Memory B cell (primary cell): ENCODE measurements around the gene CD84.
"Not testable (repeated sequence)": the region's sequence is repeated elsewhere in the genome, so short reads cannot be mapped to it uniquely, and the experiment has no call there.

Experiments
- ATAC-seq: fragments of 150-1000 bp; cut with Tn5 transposase; 2 replicates; pipeline ENCODE4 v1.10.0; 2021; ENCODE audit warnings: low read depth, mild to moderate bottlenecking, moderate library complexity
- DNase-seq, 2 donors: peaks; one replicate each; pipeline ENCODE4 v3.0.0; 2022; ENCODE audit warnings: low spot score in 2 of 2
- H3K27ac Mint-ChIP-seq: one replicate; pipeline ENCODE4 v1.8.0; 2022; ENCODE audit warnings: mild to moderate bottlenecking, moderate library complexity, mixed read lengths
- H3K27me3 Mint-ChIP-seq: one replicate; pipeline ENCODE4 v1.8.0; 2022; ENCODE audit warnings: mixed read lengths
- H3K36me3 Mint-ChIP-seq: one replicate; pipeline ENCODE4 v1.8.0; 2022; ENCODE audit warnings: mild to moderate bottlenecking, mixed read lengths
- H3K4me1 Mint-ChIP-seq: one replicate; pipeline ENCODE4 v1.8.0; 2022; ENCODE audit warnings: mixed read lengths
- H3K4me3 Mint-ChIP-seq: one replicate; pipeline ENCODE4 v1.8.0; 2022; ENCODE audit warnings: mild to moderate bottlenecking, moderate library complexity, mixed read lengths
- H3K9me3 Mint-ChIP-seq: one replicate; pipeline ENCODE4 v1.8.0; 2022; ENCODE audit warnings: mixed read lengths

CD84 gene, protein sequence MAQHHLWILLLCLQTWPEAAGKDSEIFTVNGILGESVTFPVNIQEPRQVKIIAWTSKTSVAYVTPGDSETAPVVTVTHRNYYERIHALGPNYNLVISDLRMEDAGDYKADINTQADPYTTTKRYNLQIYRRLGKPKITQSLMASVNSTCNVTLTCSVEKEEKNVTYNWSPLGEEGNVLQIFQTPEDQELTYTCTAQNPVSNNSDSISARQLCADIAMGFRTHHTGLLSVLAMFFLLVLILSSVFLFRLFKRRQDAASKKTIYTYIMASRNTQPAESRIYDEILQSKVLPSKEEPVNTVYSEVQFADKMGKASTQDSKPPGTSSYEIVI

DNA sequence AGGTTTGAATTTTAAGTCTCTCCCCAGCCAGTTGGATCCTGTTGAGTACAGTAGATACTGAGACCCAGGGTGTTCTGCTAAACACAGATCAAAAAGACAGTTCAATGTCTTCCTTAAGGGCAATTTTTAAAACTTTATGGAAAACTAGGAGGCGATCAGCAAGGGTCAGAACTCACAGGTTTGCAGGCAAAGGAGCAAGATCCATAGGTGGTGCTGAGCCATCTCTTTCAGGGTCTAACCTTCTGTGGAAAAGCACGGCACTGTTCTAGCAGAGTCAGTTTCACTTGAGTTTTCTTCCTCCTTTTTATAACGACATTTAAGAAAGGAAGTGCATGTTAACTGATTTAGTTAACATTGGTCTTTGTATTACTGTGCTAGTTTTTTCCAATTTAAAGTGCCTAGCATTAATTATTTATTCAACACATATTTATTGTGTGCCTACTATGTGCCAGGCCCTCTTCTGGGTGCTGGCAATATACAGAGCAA is at the start of gene CD84:
Gene CD84 (minus strand): TSS at position 281 of the 486 bp plus-strand sequence. CDS start 59 bp downstream, at position 222.
- H3K36me3 Mint-ChIP-seq, result peaks cover 3% of the 10 kb centered on the region
- peak; percentile 56 for ATAC-seq
- DNase-seq, result no peak
- peak within 1 kb of the TSS; percentile 93 for H3K4me3 Mint-ChIP-seq
- H3K4me1 Mint-ChIP-seq, result peaks cover 31% of the 10 kb centered on the region
- no peaks in the 10 kb centered on the region for H3K27me3 Mint-ChIP-seq
- no peaks in the 10 kb centered on the region for H3K9me3 Mint-ChIP-seq
- peak within 1 kb of the TSS; percentile 96 for H3K27ac Mint-ChIP-seq

DNA sequence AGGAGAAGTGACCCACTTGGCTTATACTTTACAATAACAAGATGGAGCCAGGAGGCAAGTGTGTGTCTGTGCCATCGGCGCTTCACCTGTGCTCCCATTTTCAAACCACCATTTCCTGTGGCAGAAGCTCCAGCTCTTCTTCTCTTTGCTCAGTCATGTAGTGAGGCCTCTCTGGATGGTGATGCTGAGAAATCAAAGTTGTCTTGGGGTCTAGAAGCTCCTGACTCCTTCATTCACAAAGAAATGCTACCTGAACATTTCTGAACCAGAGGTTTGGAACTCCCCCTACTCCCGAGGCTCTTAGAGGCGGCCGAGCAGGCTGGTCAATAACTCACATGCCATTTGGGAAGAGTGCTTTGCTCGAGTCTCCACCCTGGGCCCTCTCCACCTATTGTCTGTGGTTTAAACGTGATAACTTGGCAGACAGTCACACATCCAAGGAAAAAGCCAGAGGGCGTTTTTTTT is 49.5 kb upstream of the CD84 start:
- Mint-ChIP-seq H3K27me3 (no peaks in the 10 kb centered on the region), H3K36me3 (peaks cover 7% of the 10 kb centered on the region), H3K27ac (no peak overlapping the region), H3K9me3 (peaks cover 4% of the 10 kb centered on the region), H3K4me3 (no peak overlapping the region), H3K4me1 (peaks cover 62% of the 10 kb centered on the region)
- DNase-seq (no peak), ATAC-seq (no peak)

DNA sequence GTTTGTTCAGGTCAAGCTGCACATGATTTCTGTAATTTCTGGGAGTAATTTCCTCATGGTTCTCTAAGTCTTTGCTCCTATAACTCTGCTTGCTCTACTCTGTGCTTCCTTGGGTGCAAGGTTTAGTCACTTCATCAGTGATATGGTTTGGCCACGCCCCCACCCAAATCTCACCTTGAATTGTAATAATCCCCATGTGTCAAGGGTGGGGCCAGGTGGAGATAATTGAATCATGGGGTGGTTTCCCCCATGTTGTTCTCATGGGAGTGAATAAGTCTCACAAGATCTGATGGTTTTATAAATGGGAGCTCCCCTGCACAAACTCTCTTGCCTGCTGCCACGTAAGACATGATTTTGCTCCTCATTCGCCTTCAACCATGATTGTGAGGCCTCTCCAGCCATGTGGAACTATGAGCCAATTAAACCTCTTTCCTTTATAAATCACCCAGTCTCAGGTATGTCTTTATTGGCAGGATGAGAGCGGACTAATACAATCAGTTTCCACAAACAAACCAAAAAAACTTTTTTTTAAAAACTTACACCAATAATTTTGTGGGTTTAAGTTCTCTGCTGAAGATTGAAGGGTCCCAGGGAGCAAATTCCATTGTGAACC is 48.5 kb upstream of the CD84 start:
- Mint-ChIP-seq H3K4me1 (peaks cover 65% of the 10 kb centered on the region), H3K36me3 (peaks cover 10% of the 10 kb centered on the region), H3K27ac (peak overlapping the region; percentile 76)
- H3K9me3 Mint-ChIP-seq, H3K27me3 Mint-ChIP-seq, DNase-seq, H3K4me3 Mint-ChIP-seq, ATAC-seq: not testable (repeated sequence)

DNA sequence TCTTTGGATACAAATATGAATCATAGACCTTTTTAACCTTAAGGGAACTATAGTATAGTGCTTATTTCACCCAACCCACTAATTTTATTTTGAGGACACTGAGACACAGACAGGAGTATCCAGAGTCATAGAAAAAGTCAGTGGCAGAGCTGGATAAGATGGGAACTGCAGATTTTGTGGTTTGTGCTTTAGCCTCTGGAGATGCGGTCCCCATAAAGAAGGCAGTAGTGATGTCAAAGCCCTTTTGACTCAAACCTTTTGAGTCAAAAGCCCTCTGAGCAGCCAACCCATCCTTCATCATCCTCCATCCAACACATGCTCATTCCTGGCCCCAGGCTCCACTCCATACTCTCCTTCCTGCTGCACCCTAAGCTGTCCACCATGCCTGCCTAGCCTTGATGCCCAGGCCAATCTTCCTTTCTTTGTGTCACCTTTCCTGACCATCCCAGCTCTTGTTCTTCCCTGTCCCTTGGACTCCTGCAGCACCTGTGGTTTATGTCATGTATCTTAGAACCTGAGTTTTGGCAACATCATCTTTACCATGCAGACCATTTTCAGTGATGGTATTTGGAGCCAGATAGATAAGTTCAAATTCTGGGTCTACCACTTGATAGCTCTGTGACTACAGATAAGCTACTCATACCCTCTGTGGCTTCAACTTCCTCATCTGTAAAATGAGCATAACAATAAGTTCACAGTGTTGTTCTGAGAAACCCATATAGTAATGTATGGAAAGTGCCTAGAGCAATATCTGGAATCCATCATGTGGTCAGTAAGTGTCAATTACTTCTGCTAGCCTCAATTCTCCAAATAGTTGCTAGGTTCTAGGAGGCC is 47.4 kb upstream of the CD84 start:
- Mint-ChIP-seq H3K27ac (peak overlapping the region; percentile 6), H3K36me3 (peaks cover 11% of the 10 kb centered on the region), H3K4me3 (peak overlapping the region; percentile 67), H3K27me3 (no peaks in the 10 kb centered on the region), H3K4me1 (peaks cover 73% of the 10 kb centered on the region), H3K9me3 (peaks cover 4% of the 10 kb centered on the region)
- ATAC-seq (peak; percentile 18), DNase-seq (no peak)

DNA sequence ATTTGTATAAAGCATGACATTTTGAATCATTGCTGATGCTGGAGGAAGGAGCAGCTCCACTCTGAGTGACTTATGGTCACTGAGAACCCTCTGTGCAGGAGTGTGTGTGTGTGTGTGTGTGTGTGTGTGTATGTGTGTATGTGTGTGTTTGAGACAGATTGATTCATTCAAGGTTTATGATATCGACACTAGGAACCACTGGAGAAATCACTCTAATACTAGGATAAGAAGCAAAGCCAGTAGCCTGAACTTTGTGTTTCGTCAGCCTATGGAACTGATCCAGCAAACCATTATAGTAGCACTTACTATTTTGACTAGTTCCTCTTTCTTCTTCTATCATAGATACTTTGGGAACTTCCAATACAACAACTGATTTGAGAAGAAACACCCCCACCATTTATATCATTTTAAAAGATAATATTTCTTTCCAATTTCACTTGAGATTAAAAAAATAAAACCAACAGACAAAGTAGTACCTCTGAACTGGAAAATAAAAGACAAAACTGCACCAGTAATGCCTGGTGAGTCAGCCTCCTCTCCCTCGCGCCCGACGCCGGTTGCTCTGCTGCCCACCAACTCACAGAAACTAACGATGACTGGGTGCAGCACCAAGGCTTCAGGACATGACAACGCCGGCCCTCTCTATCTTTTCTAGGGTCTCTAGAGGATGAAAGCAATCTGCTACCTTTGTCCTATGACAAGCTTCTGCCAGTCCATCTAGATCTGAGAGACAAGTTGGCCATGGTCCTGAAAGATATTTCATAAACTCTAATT is 46.6 kb upstream of the CD84 start:
- Mint-ChIP-seq H3K4me1 (peaks cover 74% of the 10 kb centered on the region), H3K27me3 (no peaks in the 10 kb centered on the region), H3K27ac (no peak overlapping the region), H3K36me3 (peaks cover 11% of the 10 kb centered on the region), H3K9me3 (peaks cover 4% of the 10 kb centered on the region), H3K4me3 (peak overlapping the region; percentile 25)
- DNase-seq (no peak), ATAC-seq (peak; percentile 35)

DNA sequence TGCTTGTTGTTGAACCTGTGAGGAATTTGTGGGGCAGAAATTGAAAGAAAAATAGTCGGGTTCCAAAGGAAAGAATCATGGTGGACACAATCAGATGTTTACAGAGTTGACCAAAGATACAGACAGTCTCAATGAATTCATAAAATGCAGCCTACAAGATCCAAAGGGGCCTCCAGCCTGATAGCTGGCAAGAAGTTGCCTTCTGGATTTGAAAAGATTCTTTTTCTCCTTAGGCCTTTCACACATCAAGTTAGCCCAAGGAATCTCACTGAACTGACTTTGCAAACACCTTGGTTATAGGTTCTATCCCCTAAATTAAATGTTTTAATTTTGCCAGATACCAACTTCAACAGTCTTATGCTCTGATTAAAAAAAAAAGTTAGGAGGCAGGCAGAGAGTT is 46.0 kb upstream of the CD84 start:
- Mint-ChIP-seq H3K27me3 (no peaks in the 10 kb centered on the region), H3K36me3 (peaks cover 11% of the 10 kb centered on the region), H3K4me3 (peak overlapping the region; percentile 75), H3K4me1 (peaks cover 69% of the 10 kb centered on the region), H3K27ac (peak overlapping the region; percentile 29), H3K9me3 (peaks cover 4% of the 10 kb centered on the region)
- DNase-seq, result no peak
- no peak for ATAC-seq

DNA sequence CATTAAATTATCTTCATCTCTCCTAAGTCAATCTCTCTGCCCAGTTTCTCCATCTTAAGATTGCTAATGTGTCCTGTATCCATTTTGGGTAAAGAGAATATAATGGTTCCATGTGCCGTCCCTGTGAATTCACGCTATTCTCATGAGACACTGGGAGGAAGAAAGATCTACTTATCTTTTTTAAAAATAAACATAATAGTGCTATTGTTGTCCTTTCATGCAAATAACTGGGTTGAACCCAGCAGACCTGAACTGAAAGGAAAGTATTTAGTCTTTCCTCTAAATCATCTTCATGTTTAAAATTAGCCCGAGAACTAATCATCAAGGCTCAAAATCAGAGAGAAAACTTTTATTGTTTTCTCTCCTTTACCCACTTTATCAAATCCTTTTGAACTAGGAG is 45.2 kb upstream of the CD84 start:
- peak; percentile 47 for ATAC-seq
- peak overlapping the region; percentile 29 for H3K27ac Mint-ChIP-seq
- peaks cover 4% of the 10 kb centered on the region for H3K9me3 Mint-ChIP-seq
- H3K36me3 Mint-ChIP-seq, result peaks cover 11% of the 10 kb centered on the region
- H3K27me3 Mint-ChIP-seq, result no peaks in the 10 kb centered on the region
- no peak for DNase-seq
- peak overlapping the region; percentile 75 for H3K4me3 Mint-ChIP-seq
- peaks cover 64% of the 10 kb centered on the region for H3K4me1 Mint-ChIP-seq

DNA sequence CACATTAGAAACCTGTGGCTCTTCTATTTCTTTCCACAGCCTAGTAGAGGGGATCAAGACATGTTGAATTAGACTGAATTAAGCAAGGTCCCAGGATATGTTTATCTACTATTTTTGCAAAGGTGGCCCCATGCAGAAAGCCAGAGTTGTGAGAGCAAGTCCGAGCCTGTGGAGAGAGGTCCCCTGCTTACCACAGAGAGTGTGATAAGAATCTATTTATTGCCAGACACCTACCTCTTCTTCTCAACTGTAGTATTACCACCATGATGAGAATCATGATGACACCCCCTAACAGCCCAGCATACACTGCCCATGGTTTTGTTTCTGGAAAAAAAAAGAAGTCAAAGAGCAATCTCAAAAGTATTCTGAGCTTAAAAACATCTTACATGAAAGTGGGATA is 44.6 kb upstream of the CD84 start:
- peak overlapping the region; percentile 39 for H3K27ac Mint-ChIP-seq

DNA sequence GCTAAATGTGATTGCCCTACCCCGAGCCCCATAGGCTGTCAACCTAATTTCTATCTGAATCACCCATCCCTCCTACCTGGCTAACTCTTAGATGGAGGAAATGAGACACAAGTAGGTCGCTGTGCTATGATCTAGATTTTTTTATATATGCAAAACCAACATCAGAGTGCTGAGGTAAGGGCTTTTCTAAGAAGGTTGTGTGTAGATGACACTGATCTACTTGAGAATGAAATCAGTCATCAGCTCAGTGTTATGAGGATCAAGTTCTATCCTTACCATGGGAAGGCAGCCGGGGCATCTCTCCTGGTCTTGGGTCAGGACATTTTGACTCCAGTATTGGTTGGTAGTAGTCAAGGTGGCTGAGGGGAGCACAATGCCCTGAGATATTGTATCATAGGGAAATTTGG is 43.9 kb upstream of the CD84 start:
- DNase-seq, result no peak
- H3K4me3 Mint-ChIP-seq, result peak overlapping the region; percentile 72
- peak overlapping the region; percentile 39 for H3K27ac Mint-ChIP-seq
- H3K27me3 Mint-ChIP-seq, result no peaks in the 10 kb centered on the region
- ATAC-seq, result peak; percentile 70
- peaks cover 66% of the 10 kb centered on the region for H3K4me1 Mint-ChIP-seq
- H3K9me3 Mint-ChIP-seq, result peaks cover 7% of the 10 kb centered on the region
- peaks cover 17% of the 10 kb centered on the region for H3K36me3 Mint-ChIP-seq

More for the DNA sequence above, 44.6 kb upstream of the CD84 start:
- Mint-ChIP-seq H3K4me1 (peaks cover 68% of the 10 kb centered on the region), H3K36me3 (peaks cover 16% of the 10 kb centered on the region), H3K9me3 (peaks cover 7% of the 10 kb centered on the region), H3K4me3 (peak overlapping the region; percentile 15), H3K27me3 (no peaks in the 10 kb centered on the region)
- no peak for ATAC-seq
- no peak for DNase-seq

DNA sequence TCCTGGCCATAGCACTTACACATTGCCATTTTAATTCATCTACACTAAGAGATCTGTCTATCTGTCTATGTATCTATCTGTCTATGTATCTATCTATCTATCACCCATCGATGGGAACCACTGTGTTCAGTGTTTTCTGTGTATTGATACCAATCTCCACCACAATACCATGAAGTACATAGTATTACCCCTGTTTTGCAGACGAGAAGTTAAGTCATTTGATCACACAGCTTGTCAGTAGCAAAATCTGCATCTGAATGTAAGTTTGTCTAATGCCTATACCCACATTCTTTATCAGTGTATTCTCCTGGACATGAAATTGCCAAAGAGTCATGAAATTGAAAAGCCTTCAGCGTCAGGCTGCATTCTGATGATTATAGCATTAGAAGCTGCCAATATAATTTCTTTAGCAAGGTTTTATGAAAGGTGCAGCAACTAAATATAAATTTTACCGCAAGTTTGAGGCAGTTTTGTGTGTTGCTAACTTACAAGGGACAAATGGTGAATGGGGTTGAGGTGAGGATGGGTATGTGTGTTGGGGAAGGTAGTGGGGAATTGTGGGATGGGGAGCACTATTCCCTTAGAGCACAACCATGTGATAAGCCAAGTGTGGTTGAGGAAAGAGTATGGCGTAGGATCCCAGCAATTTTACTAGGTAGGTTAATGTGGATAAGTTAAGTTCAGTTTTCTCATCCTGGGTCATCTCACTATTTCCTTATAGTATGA is 43.4 kb upstream of the CD84 start:
- Mint-ChIP-seq H3K9me3 (peaks cover 6% of the 10 kb centered on the region), H3K36me3 (peaks cover 16% of the 10 kb centered on the region), H3K4me3 (no peak overlapping the region), H3K27ac (peak overlapping the region; percentile 45), H3K27me3 (no peaks in the 10 kb centered on the region), H3K4me1 (peaks cover 64% of the 10 kb centered on the region)
- DNase-seq, result no peak
- ATAC-seq, result no peak

DNA sequence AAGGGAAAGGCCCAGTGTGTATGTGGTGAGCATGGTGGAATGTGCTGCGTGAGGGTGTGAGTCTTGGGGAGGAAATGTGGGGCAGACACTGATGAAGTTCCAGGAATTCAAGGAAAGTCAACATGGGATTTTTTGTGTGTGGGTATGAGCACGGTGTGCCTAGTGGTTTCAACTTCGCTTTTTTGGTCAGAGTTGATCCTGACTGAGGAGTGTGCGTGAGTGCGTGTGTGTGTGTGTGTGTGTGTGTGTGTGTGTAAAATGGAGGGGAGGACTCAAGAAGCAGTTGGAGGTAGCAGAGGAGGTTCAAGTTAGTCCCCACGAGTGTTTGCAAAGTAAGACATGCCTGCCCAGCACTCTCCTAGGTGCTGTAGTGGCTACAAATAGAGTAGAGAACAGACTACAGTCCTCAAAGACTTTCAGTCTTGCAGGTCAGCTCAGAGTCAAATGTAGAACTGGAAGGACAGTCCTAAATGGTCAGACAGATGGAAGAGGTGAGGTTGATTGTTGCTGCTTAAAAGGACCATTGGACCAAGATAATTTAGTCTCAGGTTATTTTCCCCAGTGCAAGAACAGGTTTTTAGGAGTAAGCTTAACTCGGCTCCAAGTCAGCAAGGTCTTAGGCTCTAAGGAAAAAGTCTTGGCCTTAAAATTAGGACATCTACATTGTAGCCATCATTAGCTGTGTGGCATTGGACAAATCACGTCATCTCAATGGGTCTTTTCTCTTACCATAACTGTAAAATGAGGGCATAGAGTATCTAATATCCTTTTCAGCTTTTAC is 42.5 kb upstream of the CD84 start:
- Mint-ChIP-seq H3K4me1 (peaks cover 62% of the 10 kb centered on the region), H3K4me3 (peak overlapping the region; percentile 61), H3K36me3 (peaks cover 14% of the 10 kb centered on the region), H3K27me3 (no peaks in the 10 kb centered on the region), H3K9me3 (peaks cover 5% of the 10 kb centered on the region), H3K27ac (peak overlapping the region; percentile 36)
- ATAC-seq (peak; percentile 29), DNase-seq (peak in 1 of 2 donors; percentile 16)

DNA sequence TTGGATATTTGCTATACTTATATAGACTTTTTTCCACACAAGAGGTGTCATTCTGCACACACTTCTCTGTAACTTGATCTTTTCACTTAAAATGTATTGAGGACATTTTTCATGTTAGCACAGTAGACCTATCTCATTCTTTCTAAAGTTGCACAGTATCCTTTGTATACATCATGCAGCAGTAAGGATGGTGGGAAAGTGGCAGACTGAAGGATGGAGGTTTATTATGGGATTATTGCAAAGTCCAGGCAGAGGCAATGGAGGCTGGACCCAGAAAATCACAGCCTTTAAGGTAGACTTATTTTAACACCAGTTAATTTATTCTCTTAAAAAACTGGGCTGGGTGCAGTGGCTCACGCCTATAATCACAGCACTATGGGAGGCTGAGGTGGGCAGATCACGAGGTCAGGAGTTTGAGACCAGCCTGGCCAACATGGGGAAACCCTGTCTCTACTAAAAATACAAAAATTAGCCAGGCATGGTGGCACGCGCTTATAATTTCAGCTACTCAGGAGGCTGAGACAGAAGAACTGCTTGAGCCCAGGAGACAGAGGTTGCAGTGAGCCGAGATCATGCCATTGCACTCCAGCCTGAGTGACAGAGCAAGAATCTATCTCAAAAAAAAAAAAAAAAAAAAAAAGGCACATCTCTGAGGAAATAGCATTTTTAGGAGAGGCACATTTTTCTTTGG is 41.8 kb upstream of the CD84 start:
- Mint-ChIP-seq H3K4me3 (peak overlapping the region; percentile 61), H3K36me3 (peaks cover 13% of the 10 kb centered on the region), H3K27ac (peak overlapping the region; percentile 36), H3K9me3 (peaks cover 4% of the 10 kb centered on the region), H3K4me1 (peaks cover 58% of the 10 kb centered on the region), H3K27me3 (no peaks in the 10 kb centered on the region)
- DNase-seq (no peak), ATAC-seq (peak; percentile 9)
